Bronchial epithelial cell (primary cell): Measurements from ENCODE around the gene SLC12A8. TPM values are rescaled to one million over a fixed set of nuclear protein-coding genes. Genes with fewer than 3 reads are reported as not detected.
A peak's percentile ranks its signal among the peaks of the same experiment; 100 is the strongest.

Experiments used
- DNase-seq: peaks from one replicate; pipeline ENCODE4 v3.0.0-alpha.2; 2010; ENCODE audit warnings: low read depth
- FAIRE-seq: peaks from 2 replicates; lab custom pipeline; 2011; peaks lifted over from hg19 to GRCh38; lab: Jason Lieb, UNC
- H3K27me3 ChIP-seq: 2 replicates; pipeline ENCODE4 v1.5.1; 2011; ENCODE audit warnings: low read length; ENCODE audit not compliant: control insufficient read depth, insufficient read depth
- H3K36me3 ChIP-seq: 2 replicates; pipeline ENCODE4 v1.5.1; 2011; ENCODE audit warnings: low read length; ENCODE audit not compliant: control insufficient read depth, insufficient read depth
- H3K4me3 ChIP-seq: 2 replicates; pipeline ENCODE4 v1.5.1; 2011; ENCODE audit warnings: mild to moderate bottlenecking, low read depth, low read length, control low read depth
- CTCF ChIP-seq: IDR thresholded peaks from 2 replicates; pipeline ENCODE4 v1.5.1; 2011; ENCODE audit warnings: mild to moderate bottlenecking, moderate library complexity, low read length, control low read depth, inconsistent platforms; ENCODE audit not compliant: insufficient read depth, severe bottlenecking
- total RNA-seq: library from RNA; depleted of rRNA; stranded (reverse); fragments of >200 nt; gene quantifications from 2 replicates; pipeline ENCODE4 v1.2.1, GENCODE V29; 2014

The SLC12A8 gene
- total RNA-seq, 1 donor from 2014 or later: 19.2 TPM

DNA sequence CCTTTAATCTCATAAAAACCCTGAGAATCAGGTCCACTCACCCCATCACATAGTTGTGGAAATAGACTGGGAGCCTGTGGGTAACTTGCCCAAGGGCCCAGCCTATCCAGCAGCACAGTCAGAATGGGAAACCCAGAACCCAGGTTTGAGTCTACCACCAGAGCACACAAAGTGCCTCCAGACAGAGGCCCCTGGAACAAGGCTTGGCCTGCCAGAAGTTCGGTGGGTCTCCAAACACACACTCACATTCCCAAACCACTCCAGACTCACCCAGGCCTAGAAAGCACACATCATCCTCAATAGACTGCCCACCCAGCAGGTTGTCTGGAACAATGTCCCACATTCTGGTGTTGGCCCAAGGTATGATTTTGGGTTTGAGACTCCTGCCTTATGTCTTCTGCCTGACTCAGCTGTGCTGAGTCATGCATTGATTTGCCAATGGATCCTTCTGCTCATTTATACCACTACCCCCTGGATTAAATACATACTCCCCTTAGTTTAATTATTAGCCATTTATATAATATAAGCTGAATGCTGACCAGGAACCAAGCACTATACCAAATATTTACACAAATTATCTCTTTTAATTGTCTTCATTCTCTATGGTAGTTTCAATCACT, 4.5 kb downstream of the SLC12A8 start:
- peak; percentile 40 for DNase-seq
- TF ChIP-seq CTCF: no peak
- Histone ChIP-seq H3K4me3 (no peak overlapping the region), H3K27me3 (no peaks in the 10 kb centered on the region), H3K36me3 (no peaks in the 10 kb centered on the region)
- FAIRE-seq: no peak

DNA sequence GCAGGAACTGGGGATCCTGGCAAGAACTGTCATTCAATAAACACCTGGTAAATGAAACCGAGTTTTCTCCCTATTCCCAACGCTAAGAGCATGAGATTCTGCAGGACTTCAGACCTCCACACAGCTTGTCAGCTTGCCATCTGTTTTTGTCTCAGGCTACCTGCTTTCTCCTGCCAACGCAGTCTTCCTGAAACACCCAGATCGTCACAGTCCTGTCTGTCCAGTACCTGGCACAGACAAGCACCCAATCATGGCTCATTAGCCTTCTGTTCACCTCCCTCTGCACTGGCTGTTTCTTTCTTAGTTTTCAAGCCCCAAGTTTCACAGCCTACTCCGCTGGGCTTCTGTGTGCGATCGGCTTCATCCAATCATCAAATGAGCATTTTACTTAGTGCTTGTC, 5.0 kb downstream of the SLC12A8 start:
- DNase-seq (no peak), FAIRE-seq (peak; percentile 50)
- TF ChIP-seq CTCF: no peak
- no peaks in the 10 kb centered on the region for H3K27me3 ChIP-seq
- H3K36me3 ChIP-seq: no peaks in the 10 kb centered on the region
- H3K4me3 ChIP-seq: no peak overlapping the region

GRCh38 chr3:125206934-125207333, 5.6 kb downstream of the SLC12A8 start:
- Histone ChIP-seq H3K36me3 (no peaks in the 10 kb centered on the region), H3K27me3 (no peaks in the 10 kb centered on the region), H3K4me3 (no peak overlapping the region)
- no peak for FAIRE-seq
- no peak for DNase-seq
- TF ChIP-seq CTCF: no peak

GRCh38 chr3:125203731-125204130, 8.8 kb downstream of the SLC12A8 start:
- Histone ChIP-seq H3K36me3 (no peaks in the 10 kb centered on the region), H3K4me3 (no peak overlapping the region), H3K27me3 (no peaks in the 10 kb centered on the region)
- TF ChIP-seq CTCF: no peak
- DNase-seq (no peak), FAIRE-seq (no peak)

GRCh38 chr3:125202197-125202596, 10.4 kb downstream of the SLC12A8 start:
- DNase-seq (peak; percentile 20), FAIRE-seq (no peak)
- Histone ChIP-seq H3K27me3 (no peaks in the 10 kb centered on the region), H3K4me3 (no peak overlapping the region), H3K36me3 (no peaks in the 10 kb centered on the region)
- TF ChIP-seq CTCF: peak; percentile 15

DNA sequence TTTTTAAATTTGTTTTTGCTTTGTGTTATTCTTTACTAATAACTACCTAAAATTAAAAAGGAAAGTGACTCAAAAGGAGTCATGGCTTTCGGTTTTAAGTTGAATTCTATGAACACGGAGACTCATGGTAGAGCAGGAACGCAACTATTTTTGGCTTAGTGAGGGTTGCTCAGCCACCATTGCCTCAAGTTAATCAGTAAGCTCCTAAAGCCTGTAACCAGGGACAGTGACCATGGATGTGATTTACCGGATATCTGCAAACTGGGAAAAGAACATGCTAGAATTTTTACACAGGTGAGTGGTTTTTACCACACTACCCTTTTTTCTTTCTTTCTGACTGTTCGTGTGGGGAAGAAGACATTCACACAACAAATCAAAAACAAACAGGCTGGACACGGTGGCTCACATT, 11.8 kb downstream of the SLC12A8 start:
- DNase-seq: no peak
- no peak overlapping the region for H3K4me3 ChIP-seq
- no peaks in the 10 kb centered on the region for H3K36me3 ChIP-seq
- TF ChIP-seq CTCF: no peak
- no peak for FAIRE-seq
- H3K27me3 ChIP-seq: no peaks in the 10 kb centered on the region
